Germinal center (tissue), 1 donor: ENCODE data around the gene PEX26.
"Not testable (repeated sequence)": the region's sequence is repeated elsewhere in the genome, so short reads cannot be mapped to it uniquely, and the experiment has no call there.

Experiments used
- DNase-seq: peaks from one replicate; pipeline ENCODE4 v3.0.0; 2012; ENCODE audit warnings: mixed read lengths, low spot score

PEX26 gene

DNA sequence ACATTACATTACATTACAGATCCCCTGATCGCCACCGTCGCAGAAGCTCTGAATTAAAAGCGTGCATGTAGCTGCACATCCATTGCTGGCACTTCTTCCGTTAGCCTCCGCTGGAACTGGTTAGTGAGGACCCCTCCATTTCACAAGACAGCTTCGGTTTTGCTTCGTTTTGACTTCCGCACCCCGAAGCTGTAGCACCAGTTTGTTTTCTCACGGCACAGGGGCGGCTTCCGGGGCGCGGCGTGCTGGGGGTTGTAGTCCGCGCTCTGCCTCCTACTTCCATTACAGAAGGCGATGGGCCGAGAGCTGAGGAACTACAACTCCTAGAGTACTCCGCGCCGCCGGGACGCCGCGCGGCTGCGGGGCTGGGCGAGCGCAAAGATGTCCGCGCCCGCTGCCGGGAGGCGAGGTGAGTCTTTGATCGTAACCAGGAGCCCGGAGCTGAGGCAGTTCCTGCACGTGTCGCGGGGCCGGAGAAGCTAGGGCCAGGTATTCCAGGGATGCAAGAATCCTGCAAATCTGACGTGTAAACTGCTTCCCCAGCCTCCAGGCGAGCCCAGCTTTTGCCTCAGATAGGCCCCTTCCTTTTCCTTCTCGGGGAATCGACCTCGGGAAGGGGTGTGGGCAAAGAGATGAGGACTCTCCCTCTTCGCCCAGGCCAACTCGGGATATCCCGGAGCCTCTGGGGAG is at the start of gene PEX26:
Gene PEX26, plus strand, starts transcription at position 352 of the 690 bp plus-strand sequence. CDS start 387 bp downstream, outside the sequence.
- DNase-seq, result peak; percentile 95

GRCh38 chr22:18028817-18029527 is 48.8 kb upstream of the PEX26 start:
- no peak for DNase-seq

DNA sequence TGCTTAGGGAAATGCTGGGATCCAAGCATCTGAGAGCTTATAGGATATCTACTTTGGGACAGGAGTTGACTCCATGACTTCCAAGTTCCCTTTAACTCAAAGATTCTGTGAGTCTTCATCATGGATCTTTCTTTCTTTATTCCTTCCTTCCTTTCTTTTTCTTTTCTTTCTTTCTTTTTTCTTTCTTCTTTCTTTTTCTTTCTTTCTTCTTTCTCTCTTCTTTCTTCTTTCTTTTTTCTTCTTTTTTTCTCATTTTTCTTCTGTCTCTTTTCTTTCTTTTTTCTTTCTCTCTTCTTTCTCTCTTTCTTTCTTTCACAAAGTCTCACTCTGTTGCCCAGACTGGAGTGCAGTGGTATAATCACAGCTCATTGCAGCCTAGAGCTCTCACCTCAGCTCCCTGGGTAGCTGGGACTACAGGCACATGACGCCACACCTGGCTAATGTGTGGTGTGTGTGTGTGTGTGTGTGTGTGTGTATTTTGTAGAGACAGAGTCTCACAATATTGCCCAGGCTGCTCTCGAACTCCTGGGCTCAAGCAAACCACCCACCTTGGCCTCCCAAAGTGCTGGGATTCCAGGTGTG is 48.0 kb upstream of the PEX26 start:
- no peak for DNase-seq

DNA sequence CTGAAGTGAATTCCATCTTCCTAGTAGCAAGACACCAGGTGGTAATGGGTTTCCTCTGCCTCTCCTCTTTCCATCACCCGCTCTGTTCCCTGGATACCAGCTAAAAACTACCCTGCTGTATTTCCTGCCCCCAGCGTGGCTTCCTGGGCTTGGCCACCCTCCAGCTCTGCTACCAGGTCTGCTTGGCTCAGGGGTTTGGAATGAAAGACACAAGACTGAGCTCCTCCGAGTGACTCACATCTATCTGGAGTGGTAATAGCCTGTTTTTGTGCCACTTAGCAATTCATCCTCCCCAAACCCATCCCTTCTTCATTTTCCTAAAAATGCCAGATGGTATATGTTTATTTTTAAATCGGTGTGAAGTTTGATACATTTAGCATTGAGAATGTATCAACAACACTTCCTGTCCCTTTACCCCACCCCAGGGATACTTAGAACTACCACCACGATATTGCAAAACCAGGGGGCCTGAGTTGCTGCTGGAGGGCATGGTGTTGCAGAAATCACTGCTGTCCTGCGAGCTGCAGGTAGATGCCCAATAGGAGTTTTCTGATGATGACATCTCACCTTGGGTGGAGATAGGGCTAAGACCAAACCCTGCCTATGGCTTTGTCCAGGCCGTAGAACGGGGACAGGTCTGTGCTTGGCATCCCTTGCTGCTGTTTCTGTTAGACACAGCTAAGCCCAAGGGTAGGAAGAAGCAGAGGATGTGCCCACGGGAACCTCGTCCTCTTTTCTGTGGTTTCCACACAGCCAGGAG is 45.9 kb upstream of the PEX26 start:
- no peak for DNase-seq

DNA sequence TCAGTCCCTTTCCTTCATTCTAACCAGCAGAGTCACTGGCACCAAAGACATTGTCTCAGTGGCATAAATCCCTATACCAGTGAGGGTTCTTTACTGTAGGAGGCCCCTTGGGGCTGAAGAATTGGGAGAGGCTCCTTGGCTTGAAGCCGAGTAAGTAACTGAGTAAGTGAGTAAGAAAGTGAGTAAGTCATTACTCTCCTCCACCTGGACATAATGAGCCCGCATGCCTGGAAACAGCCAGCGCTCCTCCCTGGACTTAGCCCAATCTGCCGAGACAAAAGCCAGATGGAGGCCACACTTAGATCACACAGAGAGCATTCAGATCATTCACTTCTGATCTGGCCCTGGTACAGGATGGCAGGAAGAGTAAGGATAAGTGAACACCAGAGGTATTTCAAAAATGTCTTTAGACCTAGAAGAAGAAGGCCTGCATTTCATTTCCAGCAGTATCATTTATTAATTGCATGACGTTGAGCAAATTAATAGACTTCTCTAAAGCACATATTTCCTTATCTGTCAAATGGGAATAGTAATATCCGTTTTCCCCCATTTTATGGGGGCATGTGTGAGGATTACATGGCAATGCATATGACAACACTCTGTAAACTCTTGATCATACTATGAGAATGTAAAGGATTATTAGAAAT is 45.2 kb upstream of the PEX26 start:
- no peak for DNase-seq

DNA sequence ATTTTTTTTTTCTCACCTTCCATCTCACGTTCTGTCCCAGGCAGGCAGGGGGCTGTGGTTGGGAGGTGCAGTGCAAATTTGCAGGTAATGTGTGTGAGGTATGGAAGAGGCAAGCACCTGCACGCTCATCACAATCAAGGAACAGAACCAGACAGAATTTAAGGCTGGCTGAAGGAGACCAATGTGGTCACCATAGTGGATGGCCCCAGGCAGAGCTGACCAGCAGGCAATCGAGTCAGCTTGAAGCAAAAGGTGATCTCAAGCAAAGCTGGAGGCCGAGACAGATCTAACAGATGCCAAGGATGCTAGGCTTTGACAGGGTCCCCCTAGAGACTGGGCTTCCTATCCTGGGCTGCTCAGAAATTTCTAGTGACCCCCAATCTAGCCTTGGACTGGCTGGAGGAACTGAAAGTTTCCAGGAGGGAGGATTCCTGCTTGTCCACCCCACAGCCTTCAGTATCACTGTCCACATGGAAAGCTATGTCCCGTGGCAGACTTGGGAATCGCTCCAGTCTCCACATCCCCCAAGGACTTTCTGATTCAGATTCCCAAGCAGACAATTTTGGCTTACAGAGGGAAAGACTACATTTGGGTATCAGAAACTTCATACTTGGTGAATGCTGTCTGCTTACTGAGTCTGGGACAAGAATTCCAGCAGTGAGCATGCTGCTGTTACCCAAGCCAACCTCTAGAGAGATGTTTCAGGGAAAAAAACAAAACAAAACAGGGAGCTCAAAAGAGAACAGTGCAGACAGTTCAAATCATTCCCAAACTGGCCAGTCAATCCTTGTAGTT is 44.4 kb upstream of the PEX26 start:
- no peak for DNase-seq

- DNase-seq, result no peak
These were observed 43.7 kb upstream of the PEX26 start for GRCh38 chr22:18034076-18034475.

GRCh38 chr22:18035751-18036150 is 42.0 kb upstream of the PEX26 start:
- DNase-seq, result no peak

GRCh38 chr22:18040898-18041297 is 36.9 kb upstream of the PEX26 start:
- not testable (repeated sequence) for DNase-seq

DNA sequence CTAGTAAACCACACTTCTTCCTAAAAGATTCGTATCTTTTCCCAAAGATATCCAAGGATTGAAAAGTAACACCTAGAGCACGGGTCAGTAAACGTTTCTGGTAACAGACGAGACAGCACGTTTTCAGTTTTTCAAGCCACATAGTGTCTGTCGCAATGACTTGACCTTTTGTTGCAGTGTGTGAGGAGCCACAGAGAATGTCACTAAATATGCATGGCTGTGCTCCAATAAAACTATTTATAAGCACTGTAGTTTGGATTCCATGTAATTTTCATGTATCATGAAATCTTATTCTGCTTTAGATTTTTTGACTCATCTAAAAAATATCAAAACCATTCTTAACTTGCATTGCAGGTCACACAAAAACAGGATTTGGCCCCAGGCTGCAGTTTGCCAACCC is 35.1 kb upstream of the PEX26 start:
- DNase-seq, result no peak

DNA sequence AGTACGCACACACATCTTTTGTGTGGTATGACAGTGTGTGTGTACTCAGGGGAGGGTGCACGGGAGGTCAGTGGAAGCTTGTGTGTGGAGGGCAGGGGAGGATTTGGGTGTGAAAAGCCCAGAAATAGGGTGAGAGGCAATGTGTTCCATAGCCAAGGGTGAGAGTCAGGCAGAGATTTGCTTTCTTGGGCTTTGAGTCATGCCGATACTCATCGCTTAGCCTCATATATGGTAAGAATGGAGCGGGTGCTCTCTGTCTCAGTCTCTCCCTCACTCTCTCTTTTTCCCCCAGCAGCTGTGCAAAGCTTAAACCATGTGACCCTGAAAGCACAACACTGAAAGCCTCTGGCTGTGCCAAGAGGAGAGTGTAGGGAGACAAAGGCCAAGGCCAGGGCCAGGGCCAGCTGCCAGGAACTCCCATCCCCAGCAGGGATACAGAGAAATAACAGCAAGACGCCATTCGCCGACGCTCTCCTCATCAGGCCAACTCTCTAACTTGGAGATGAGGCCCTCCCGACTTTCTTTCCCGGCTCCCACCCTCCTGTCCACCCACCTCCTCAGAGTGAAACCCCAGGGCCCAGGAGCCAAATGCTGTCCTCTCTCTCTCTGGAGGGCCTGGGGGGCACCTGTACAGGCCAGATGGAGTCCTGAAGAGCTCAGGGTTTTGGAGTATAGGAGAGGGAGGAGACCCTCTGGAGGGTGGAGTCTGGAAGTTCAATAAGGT is 33.1 kb upstream of the PEX26 start:
- DNase-seq, result no peak

- no peak for DNase-seq
These were observed 32.0 kb upstream of the PEX26 start for GRCh38 chr22:18045794-18046193.

DNA sequence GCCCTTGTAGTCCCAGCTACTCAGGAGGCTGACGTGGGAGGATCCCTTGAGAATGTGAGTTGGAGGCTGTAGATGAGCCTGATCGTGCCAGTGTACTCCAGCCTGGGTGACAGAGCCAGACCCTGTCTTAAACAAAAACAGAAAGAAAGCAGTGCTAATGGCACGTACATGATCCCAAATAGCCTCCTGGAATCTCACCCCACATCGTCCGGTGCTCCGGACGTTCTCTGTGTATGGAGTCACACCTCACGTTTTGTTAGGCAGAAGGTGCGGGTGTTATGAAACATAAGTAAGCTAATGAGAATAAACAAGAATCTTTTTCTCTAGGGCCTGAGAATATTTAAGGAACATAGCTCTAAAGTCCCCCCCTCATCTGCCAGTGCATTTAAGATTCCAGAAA is 29.7 kb upstream of the PEX26 start:
- DNase-seq, result no peak

- DNase-seq, result no peak
These were observed 29.3 kb upstream of the PEX26 start for GRCh38 chr22:18048441-18048898.

- DNase-seq, result no peak
These were observed 27.7 kb upstream of the PEX26 start for GRCh38 chr22:18050065-18050464.

DNA sequence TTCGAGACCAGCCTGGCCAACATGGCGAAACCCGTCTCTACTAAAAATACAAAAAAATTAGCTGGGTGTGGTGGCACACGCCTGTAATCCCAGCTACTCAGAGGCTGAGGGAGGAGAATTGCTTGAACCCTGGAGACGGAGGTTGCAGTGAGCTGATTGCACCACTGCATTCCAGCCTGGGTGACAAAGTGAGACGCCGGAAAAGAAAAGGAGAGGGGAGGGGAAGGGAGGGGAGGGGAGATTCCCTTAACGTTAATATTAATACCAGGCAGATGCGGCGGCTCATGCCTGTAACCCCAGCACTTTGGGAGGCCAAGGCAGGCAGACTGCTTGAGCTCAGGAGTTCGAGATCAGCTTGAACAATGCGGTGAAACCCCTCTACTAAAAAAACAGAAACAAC is 26.7 kb upstream of the PEX26 start:
- not testable (repeated sequence) for DNase-seq

DNA sequence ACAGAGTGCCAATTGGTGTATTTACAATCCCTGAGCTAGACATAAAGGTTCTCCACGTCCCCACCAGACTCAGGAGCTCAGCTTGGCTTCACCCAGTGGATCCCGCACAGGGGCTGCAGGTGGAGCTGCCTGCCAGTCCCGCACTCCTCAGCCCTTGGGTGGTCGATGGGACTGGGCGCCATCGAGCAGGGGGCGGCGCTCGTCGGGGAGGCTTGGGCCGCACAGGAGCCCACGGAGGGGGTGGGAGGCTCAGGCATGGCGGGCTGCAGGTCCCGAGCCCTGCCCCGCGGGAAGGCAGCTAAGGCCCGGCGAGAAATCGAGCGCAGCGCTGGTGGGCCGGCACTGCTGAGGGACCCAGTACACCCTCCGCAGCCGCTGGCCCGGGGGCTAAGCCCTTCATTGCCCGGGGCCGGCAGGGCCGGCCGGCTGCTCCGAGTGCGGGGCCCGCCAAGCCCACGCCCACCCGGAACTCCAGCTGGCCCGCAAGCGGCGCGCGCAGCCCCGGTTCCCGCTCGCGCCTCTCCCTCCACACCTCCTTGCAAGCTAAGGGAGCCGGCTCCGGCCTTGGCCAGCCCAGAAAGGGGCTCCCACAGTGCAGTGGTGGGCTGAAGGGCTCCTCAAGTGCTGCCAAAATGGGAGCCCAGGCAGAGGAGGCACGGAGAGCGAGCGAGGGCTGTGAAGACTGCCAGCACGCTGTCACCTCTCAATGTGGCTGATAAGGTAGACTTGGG is 24.4 kb upstream of the PEX26 start:
- DNase-seq, result not testable (repeated sequence)

GRCh38 chr22:18055619-18056160 is 22.1 kb upstream of the PEX26 start:
- no peak for DNase-seq

DNA sequence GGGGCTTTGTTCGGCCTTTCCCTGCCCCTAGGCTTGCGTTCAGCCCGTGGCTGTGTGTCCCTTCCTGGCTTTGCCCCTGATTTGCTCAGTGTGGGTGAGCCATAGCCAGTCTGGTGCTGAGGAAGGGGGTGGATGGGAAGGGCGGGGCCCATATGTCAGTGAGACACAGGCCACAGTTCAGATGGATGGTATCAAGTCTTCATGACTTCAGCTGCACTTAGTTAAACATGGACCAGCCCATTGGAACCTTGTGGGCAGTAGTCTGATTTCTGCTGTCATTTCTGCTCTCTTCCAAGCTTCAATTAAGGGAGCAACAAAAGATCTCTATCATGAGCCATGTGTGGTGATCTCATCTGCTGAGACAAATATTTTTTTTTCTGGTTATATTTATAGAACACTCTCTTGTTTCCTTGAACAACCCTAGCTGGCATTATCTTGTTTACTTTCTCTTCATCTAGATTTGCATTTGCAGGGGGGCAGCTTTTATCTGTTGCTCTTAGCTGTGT is 21.6 kb upstream of the PEX26 start:
- peak; percentile 64 for DNase-seq
